ENCODE results near the gene L1TD1. TPM values are rescaled to one million over a fixed set of nuclear protein-coding genes. Genes with fewer than 3 reads are reported as not detected.

L1TD1 gene
- total and polyA plus RNA-seq, 9 of the 15 experiments (the other 6 are each of a cell fraction or from before 2014, with no cell fraction given): 0.09 TPM; not detected in 8

DNA sequence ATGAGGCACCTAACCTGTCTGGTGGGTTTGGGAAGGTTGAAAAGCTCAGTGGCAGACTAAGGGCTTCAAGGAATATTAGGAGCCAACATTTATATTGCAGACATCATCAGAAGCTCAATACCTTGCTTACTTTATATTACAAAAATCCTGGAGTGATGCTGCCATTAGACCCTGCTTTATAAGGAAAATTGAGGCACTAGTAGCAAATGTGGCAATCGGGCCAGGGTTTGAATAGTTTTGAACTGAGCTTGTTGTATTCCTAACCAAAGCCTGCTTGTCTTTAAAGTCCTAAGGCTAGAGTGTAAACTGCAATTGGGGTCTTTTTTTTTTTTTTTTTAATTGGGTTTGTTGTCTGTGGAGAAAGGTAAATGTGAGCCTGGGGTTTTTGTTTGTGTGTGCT lies 14.3 kb downstream of the L1TD1 start:
- FAIRE-seq (no peak), ATAC-seq (no peak), DNase-seq (ENCODE audit: extremely low read depth in 1 of 4, low spot score in 3 of 4) (no peak)
- ChIA-PET CTCF (ENCODE audit: low intra/inter-chr PET ratio) (no interaction called here), POLR2A (interaction anchor here (0.6 kb wide), 1 partner anchor 77 kb away, joined by 4 read pairs; no protein-coding TSS in a partner anchor)
- 0% methylated on average over 1 of the region's 1 CpG for WGBS (ENCODE audit: insufficient coverage, low coverage, missing lambda C conversion rate)
- Histone ChIP-seq H3K9me1 (ENCODE audit: control insufficient read depth, insufficient read depth, low read length) (no peaks in the 10 kb centered on the region), H3K9ac (ENCODE audit: insufficient read depth in 1 of 2, low read depth in 2 of 2, low read length in 2 of 2) (no peak overlapping the region), H3K79me2 (ENCODE audit: control insufficient read depth, insufficient read depth, low read length) (no peaks in the 10 kb centered on the region), H3K4me2 (ENCODE audit: insufficient read depth, low read length) (no peak overlapping the region), H3K27ac (ENCODE audit: extremely low read depth, low read depth, low read length) (no peak overlapping the region), H3K9me3 (replicated peaks; ENCODE audit: control insufficient read depth, insufficient read depth, low read depth, low read length) (no peaks in the 10 kb centered on the region), H3K4me3 (no peak overlapping the region), H2AFZ (ENCODE audit: low read depth, low read length) (no peak overlapping the region), H4K20me1 (replicated peaks; ENCODE audit: control insufficient read depth, insufficient read depth, low read length) (no peaks in the 10 kb centered on the region), H3K36me3 (ENCODE audit: control insufficient read depth, insufficient read depth, low read length) (no peaks in the 10 kb centered on the region), H3K4me1 (replicated peaks in 1 of 2; ENCODE audit: control insufficient read depth in 2 of 2, insufficient read depth in 2 of 2, low read length in 2 of 2) (no peaks in the 10 kb centered on the region), H3K27me3 (ENCODE audit: control insufficient read depth in 2 of 2, insufficient read depth in 2 of 2, low read length in 2 of 2) (no peaks in the 10 kb centered on the region)
- BruUV-seq (replicated peaks): no TSS peak
- TF ChIP-seq ZBTB7A (IDR thresholded peaks at IDR 0.05; ENCODE audit: borderline replicate concordance, control insufficient read depth, low read depth, low read length): no peak
- TF ChIP-seq, protein P1, sequence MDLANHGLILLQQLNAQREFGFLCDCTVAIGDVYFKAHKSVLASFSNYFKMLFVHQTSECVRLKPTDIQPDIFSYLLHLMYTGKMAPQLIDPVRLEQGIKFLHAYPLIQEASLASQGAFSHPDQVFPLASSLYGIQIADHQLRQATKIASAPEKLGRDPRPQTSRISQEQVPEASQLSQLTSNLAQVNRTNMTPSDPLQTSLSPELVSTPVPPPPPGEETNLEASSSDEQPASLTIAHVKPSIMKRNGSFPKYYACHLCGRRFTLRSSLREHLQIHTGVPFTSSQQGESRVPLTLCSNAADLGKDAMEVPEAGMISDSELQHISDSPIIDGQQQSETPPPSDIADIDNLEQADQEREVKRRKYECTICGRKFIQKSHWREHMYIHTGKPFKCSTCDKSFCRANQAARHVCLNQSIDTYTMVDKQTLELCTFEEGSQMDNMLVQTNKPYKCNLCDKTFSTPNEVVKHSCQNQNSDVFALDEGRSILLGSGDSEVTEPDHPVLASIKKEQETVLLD (IDR thresholded peaks at IDR 0.05): no peak
- TF ChIP-seq, protein P2, sequence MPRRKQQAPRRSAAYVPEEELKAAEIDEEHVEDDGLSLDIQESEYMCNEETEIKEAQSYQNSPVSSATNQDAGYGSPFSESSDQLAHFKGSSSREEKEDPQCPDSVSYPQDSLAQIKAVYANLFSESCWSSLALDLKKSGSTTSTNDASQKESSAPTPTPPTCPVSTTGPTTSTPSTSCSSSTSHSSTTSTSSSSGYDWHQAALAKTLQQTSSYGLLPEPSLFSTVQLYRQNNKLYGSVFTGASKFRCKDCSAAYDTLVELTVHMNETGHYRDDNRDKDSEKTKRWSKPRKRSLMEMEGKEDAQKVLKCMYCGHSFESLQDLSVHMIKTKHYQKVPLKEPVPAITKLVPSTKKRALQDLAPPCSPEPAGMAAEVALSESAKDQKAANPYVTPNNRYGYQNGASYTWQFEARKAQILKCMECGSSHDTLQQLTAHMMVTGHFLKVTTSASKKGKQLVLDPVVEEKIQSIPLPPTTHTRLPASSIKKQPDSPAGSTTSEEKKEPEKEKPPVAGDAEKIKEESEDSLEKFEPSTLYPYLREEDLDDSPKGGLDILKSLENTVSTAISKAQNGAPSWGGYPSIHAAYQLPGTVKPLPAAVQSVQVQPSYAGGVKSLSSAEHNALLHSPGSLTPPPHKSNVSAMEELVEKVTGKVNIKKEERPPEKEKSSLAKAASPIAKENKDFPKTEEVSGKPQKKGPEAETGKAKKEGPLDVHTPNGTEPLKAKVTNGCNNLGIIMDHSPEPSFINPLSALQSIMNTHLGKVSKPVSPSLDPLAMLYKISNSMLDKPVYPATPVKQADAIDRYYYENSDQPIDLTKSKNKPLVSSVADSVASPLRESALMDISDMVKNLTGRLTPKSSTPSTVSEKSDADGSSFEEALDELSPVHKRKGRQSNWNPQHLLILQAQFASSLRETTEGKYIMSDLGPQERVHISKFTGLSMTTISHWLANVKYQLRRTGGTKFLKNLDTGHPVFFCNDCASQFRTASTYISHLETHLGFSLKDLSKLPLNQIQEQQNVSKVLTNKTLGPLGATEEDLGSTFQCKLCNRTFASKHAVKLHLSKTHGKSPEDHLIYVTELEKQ (CRISPR knock-in tag; IDR thresholded peaks at IDR 0.05): no peak
- no peak for TF ChIP-seq PHTF2 (CRISPR knock-in tag; IDR thresholded peaks at IDR 0.05)
- TF ChIP-seq ZNF717 (CRISPR knock-in tag; IDR thresholded peaks at IDR 0.05): no peak
- TF ChIP-seq, protein P3, sequence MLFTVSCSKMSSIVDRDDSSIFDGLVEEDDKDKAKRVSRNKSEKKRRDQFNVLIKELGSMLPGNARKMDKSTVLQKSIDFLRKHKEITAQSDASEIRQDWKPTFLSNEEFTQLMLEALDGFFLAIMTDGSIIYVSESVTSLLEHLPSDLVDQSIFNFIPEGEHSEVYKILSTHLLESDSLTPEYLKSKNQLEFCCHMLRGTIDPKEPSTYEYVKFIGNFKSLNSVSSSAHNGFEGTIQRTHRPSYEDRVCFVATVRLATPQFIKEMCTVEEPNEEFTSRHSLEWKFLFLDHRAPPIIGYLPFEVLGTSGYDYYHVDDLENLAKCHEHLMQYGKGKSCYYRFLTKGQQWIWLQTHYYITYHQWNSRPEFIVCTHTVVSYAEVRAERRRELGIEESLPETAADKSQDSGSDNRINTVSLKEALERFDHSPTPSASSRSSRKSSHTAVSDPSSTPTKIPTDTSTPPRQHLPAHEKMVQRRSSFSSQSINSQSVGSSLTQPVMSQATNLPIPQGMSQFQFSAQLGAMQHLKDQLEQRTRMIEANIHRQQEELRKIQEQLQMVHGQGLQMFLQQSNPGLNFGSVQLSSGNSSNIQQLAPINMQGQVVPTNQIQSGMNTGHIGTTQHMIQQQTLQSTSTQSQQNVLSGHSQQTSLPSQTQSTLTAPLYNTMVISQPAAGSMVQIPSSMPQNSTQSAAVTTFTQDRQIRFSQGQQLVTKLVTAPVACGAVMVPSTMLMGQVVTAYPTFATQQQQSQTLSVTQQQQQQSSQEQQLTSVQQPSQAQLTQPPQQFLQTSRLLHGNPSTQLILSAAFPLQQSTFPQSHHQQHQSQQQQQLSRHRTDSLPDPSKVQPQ (CRISPR knock-in tag; IDR thresholded peaks at IDR 0.05; ENCODE audit: borderline replicate concordance): no peak
- no peak for TF ChIP-seq NFIX (CRISPR knock-in tag; IDR thresholded peaks at IDR 0.05; ENCODE audit: low read depth)
- TF ChIP-seq ZNF586 (CRISPR knock-in tag; conservative IDR thresholded peaks at IDR 0.05): no peak
- intact Hi-C loops (cut with micrococcal nuclease) (no loop called here), in situ Hi-C loops (cut with MboI) (no loop called here)
